ENCODE data around the gene AVPR2.

Gene AVPR2

DNA sequence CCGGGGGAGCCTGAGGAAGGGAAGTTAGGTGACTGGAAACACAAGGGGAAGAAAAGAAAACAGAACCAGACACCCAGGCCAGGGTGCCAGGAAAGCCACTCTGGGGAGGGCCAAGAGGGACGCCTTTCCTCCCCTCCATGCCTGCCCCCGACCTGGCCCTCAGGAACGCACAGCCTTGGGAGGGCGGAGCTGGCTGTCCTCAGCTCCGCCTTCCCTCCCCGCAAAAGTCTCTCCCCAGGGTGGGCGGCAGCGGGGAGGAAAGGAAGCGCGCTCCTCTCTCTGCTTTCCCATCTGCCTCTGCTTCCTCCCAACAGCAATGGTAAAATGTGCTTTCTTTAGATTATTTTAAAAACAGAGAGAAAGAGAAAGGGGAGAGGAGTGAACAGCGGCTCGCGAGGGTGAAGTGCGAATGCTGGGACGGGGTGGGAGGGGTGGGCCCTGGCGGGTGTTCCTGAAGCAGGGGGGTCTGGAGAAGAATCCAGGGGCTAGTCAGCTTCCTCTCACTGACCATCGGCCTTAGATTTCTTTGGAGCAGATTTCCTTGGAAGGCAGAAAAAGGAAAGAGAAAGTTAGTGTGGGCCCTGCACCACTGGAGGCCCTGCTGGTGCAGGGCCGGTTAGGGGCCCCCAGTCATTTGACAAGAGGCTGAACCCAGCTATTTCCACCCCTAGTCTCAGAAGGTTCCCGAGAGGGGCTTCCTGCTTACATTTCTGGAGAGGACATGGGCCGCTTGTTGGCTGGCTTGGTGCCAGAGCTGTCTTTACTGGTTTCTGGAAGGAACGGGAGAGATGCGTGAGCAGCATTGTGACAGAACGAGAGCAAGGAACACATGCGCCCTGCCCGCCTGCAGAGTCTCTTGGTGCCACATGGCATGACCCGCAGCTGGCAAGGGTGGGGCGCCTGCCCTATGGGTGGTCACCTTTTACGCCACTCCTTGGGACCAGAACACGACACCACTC lies 44.7 kb downstream of the AVPR2 start:
- no peak overlapping the region for H3K27ac ChIP-seq
- TF ChIP-seq, protein P1, sequence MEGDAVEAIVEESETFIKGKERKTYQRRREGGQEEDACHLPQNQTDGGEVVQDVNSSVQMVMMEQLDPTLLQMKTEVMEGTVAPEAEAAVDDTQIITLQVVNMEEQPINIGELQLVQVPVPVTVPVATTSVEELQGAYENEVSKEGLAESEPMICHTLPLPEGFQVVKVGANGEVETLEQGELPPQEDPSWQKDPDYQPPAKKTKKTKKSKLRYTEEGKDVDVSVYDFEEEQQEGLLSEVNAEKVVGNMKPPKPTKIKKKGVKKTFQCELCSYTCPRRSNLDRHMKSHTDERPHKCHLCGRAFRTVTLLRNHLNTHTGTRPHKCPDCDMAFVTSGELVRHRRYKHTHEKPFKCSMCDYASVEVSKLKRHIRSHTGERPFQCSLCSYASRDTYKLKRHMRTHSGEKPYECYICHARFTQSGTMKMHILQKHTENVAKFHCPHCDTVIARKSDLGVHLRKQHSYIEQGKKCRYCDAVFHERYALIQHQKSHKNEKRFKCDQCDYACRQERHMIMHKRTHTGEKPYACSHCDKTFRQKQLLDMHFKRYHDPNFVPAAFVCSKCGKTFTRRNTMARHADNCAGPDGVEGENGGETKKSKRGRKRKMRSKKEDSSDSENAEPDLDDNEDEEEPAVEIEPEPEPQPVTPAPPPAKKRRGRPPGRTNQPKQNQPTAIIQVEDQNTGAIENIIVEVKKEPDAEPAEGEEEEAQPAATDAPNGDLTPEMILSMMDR (conservative IDR thresholded peaks at IDR 0.05), result no peak
- no peak for TF ChIP-seq ZFX (IDR thresholded peaks at IDR 0.05)

DNA sequence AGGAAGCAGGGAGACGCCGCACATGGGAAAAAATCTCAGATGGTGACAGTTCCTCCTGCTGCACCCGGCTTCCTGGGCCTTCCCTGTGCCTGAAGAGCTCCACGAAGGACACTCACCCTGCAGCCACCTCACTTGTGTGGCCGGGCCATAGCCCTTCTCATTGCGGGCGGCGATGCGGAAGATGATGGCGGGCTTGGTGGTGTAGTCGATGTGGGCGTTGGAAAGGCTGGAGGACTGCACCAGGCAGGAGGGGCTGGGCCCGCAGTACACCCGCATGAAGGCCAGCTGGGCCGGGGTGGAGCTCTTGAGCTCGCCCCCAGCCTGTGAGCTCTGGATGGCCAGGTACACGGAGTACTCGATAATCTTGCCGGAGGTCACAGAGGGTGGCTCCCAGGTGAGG lies 45.7 kb downstream of the AVPR2 start:
- H3K27ac ChIP-seq, result no peak overlapping the region
- TF ChIP-seq, protein P1 (conservative IDR thresholded peaks at IDR 0.05), result no peak
- TF ChIP-seq ZFX (IDR thresholded peaks at IDR 0.05), result no peak

DNA sequence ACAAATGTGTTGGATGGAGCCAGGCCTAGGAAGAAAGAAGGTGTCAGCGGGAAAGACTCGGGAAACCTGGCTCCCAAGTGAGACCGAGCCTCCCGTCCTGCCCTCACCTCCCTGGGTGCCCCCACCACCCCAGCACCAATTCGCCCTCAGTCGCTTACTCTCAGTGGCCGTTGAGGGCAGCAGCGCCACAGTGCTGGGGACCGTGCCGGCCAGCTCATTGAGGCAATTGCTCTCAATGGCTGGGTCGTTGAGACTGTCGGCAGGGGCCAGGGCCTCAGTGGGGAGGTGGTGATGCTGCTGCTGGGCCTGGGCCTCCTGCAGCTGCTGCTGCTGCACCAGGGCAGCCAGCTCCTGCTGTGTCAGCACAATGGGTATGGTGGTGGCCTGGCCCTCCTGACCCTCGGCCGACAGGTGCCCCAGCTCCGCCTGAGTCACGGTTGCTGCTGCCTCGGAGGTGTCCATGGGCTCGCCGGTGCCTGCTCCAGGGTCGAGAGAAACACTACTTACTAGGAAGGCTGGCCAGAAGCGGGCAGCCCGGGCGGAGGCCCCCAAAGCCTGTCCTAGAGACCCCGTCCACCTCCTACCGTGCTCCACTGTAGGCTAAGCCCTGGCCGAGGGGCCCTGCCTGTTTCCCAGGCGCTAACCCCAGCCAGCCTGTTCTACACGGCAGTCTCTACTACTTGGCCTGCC lies 47.4 kb downstream of the AVPR2 start:
- TF ChIP-seq, protein P1 (conservative IDR thresholded peaks at IDR 0.05), result no peak
- no peak for TF ChIP-seq ZFX (IDR thresholded peaks at IDR 0.05)
- no peak overlapping the region for H3K27ac ChIP-seq

DNA sequence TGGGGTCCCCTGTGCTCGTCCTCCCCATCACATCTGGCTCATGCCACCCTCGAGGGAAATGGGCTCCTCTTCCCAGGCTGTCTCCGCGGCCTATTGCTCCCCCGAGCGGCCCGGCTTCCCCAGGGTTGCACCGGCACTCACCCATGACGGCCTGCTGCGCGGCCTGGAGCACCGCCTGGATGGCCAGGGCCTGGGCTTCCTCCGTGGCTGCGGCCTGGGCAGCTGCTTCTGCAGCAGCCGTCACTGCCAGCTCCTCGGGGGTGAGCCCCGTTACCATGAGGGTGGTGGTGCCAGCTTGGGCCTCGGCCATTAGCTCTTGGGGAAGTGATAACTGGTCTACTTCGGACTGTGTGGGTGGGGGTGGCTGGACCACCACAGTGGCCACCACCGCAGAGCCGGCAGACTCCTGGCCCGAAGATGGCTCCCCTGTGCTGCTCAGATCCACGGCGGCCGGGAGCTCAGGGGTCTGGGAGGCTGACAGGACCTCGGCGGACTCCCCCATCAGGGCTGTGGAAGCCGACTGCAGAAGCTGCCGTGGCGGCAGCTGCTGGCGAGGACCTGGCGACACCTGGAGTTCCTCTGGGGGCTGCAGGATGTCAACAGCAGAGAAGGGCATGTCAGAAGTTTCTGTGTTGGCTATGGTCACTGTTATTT lies 48.0 kb downstream of the AVPR2 start:
- no peak overlapping the region for H3K27ac ChIP-seq
- TF ChIP-seq ZFX (IDR thresholded peaks at IDR 0.05), result no peak
- TF ChIP-seq, protein P1 (conservative IDR thresholded peaks at IDR 0.05), result no peak

GRCh38 chrX:153953342-153953830 lies 48.9 kb downstream of the AVPR2 start:
- H3K27ac ChIP-seq, result no peak overlapping the region

DNA sequence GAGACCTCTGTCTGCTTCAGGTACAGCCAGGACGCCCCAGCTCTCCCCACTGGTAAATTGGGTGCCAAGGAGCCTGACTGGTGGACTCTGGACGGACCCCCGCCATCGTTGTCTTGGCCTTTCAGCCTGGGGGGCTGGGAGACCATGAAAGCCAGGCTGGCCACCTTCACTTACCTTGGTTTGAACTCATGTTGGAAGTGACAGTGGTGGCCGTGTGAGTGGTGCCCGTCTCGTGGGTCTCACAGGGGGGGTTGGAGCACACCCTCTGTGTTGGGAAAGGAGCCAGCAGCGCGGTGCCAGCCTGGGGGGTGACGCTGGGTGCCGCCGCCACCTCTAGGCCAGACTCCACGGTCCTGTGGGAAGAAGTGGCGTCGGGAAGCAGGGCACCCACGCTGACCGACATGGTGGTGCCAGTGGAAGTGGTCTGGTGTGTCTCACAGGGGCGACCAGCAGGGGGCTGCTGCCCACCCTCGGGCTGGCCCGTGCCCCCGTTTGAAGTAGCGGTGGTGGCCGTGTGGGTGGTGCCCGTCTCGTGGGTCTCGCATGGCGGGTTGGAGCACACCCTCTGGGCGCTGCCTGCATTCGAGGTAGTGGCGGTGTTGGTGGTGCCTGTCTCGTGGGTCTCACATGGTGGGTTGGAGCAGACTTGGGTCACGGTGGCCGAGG lies 49.6 kb downstream of the AVPR2 start:
- TF ChIP-seq, protein P1 (conservative IDR thresholded peaks at IDR 0.05), result no peak
- TF ChIP-seq ZFX (IDR thresholded peaks at IDR 0.05), result no peak
- H3K27ac ChIP-seq, result no peak overlapping the region

More at GRCh38 chrX:153953342-153953830, 48.9 kb downstream of the AVPR2 start:
- TF ChIP-seq, protein P1 (conservative IDR thresholded peaks at IDR 0.05), result peak; percentile 86
- no peak for TF ChIP-seq ZFX (IDR thresholded peaks at IDR 0.05)

All from C4-2B (cell line).